Stomach smooth muscle (tissue), 2 donors: ENCODE data around the gene RAI14.

Source experiments
- H3K27ac ChIP-seq: one replicate; pipeline ENCODE4 v1.7.0; 2013; ENCODE audit warnings: mild to moderate bottlenecking, low read length, inconsistent platforms
- H3K27me3 ChIP-seq, 2 donors: one replicate each; pipeline ENCODE4 v1.7.0; 2013; ENCODE audit warnings: low read length in 2 of 2; ENCODE audit not compliant: insufficient read depth in 2 of 2, control insufficient read depth in 1 of 2
- H3K36me3 ChIP-seq, 2 donors: one replicate each; pipeline ENCODE4 v1.7.0; 2013; ENCODE audit warnings: low read length in 2 of 2; ENCODE audit not compliant: control insufficient read depth in 2 of 2, insufficient read depth in 2 of 2
- H3K4me1 ChIP-seq: one replicate; pipeline ENCODE4 v1.7.0; 2013; ENCODE audit warnings: low read length; ENCODE audit not compliant: control insufficient read depth, insufficient read depth
- H3K4me3 ChIP-seq, 2 donors: one replicate each; pipeline ENCODE4 v1.7.0; 2013; ENCODE audit warnings: low read length in 2 of 2
- H3K9ac ChIP-seq, 2 donors: one replicate each; pipeline ENCODE4 v1.7.0; 2013; ENCODE audit warnings: low read length in 2 of 2, mild to moderate bottlenecking in 1 of 2
- H3K9me3 ChIP-seq, 2 donors: one replicate each; pipeline ENCODE4 v1.7.0; 2013; ENCODE audit warnings: low read length in 2 of 2; ENCODE audit not compliant: control insufficient read depth in 2 of 2
- donor health status: healthy.
- donor health status: Pancreatic carcinoma.

Gene RAI14

GRCh38 chr5:34621277-34622097, 34.6 kb upstream of the RAI14 start:
- Histone ChIP-seq H3K4me1 (no peaks in the 10 kb centered on the region), H3K27me3 (no peaks in the 10 kb centered on the region), H3K9me3 (no peaks in the 10 kb centered on the region), H3K9ac (no peak overlapping the region), H3K4me3 (no peak overlapping the region), H3K36me3 (no peaks in the 10 kb centered on the region), H3K27ac (no peak overlapping the region)

- no peaks in the 10 kb centered on the region for H3K4me1 ChIP-seq
- H3K4me3 ChIP-seq, result no peak overlapping the region
- H3K9me3 ChIP-seq, result no peaks in the 10 kb centered on the region
- no peaks in the 10 kb centered on the region for H3K27me3 ChIP-seq
- no peak overlapping the region for H3K9ac ChIP-seq
- H3K36me3 ChIP-seq, result no peaks in the 10 kb centered on the region
- H3K27ac ChIP-seq, result no peak overlapping the region
Observed at GRCh38 chr5:34622098-34622400, 34.1 kb upstream of the RAI14 start.

- Histone ChIP-seq H3K9ac (no peak overlapping the region), H3K9me3 (no peaks in the 10 kb centered on the region), H3K27me3 (no peaks in the 10 kb centered on the region), H3K4me1 (no peaks in the 10 kb centered on the region), H3K36me3 (no peaks in the 10 kb centered on the region), H3K4me3 (no peak overlapping the region), H3K27ac (no peak overlapping the region)
Observed at GRCh38 chr5:34624691-34625090, 31.4 kb upstream of the RAI14 start.

- Histone ChIP-seq H3K9ac (no peak overlapping the region), H3K27ac (no peak overlapping the region)
Observed at GRCh38 chr5:34625246-34625645, 30.9 kb upstream of the RAI14 start.

GRCh38 chr5:34626036-34626435, 30.1 kb upstream of the RAI14 start:
- peaks cover 0 to 3% of the 10 kb centered on the region in 2 donors for H3K9me3 ChIP-seq

More at GRCh38 chr5:34625246-34625645, 30.9 kb upstream of the RAI14 start:
- H3K36me3 ChIP-seq, result no peaks in the 10 kb centered on the region
- H3K27me3 ChIP-seq, result no peaks in the 10 kb centered on the region
- H3K9me3 ChIP-seq, result no peaks in the 10 kb centered on the region
- H3K4me3 ChIP-seq, result no peak overlapping the region
- H3K4me1 ChIP-seq, result no peaks in the 10 kb centered on the region

GRCh38 chr5:34626751-34627150, 29.4 kb upstream of the RAI14 start:
- no peaks in the 10 kb centered on the region for H3K4me1 ChIP-seq
- H3K9ac ChIP-seq, result no peak overlapping the region
- H3K36me3 ChIP-seq, result no peaks in the 10 kb centered on the region
- peaks cover 0 to 5% of the 10 kb centered on the region in 2 donors for H3K9me3 ChIP-seq
- no peak overlapping the region for H3K27ac ChIP-seq
- H3K27me3 ChIP-seq, result no peaks in the 10 kb centered on the region
- no peak overlapping the region for H3K4me3 ChIP-seq

More at GRCh38 chr5:34626036-34626435, 30.1 kb upstream of the RAI14 start:
- Histone ChIP-seq H3K27me3 (no peaks in the 10 kb centered on the region), H3K27ac (no peak overlapping the region), H3K4me1 (no peaks in the 10 kb centered on the region), H3K4me3 (no peak overlapping the region), H3K36me3 (no peaks in the 10 kb centered on the region), H3K9ac (no peak overlapping the region)

GRCh38 chr5:34627794-34628193, 28.3 kb upstream of the RAI14 start:
- H3K9me3 ChIP-seq, result peaks cover 0 to 5% of the 10 kb centered on the region in 2 donors
- no peak overlapping the region for H3K27ac ChIP-seq
- H3K4me3 ChIP-seq, result no peak overlapping the region
- H3K4me1 ChIP-seq, result no peaks in the 10 kb centered on the region
- no peaks in the 10 kb centered on the region for H3K27me3 ChIP-seq
- H3K9ac ChIP-seq, result no peak overlapping the region
- no peaks in the 10 kb centered on the region for H3K36me3 ChIP-seq

- H3K4me3 ChIP-seq, result no peak overlapping the region
- H3K27me3 ChIP-seq, result no peaks in the 10 kb centered on the region
- H3K4me1 ChIP-seq, result no peaks in the 10 kb centered on the region
- H3K9me3 ChIP-seq, result peaks cover 0 to 5% of the 10 kb centered on the region in 2 donors
- H3K36me3 ChIP-seq, result no peaks in the 10 kb centered on the region
- H3K9ac ChIP-seq, result no peak overlapping the region
- H3K27ac ChIP-seq, result no peak overlapping the region
Observed at GRCh38 chr5:34628373-34628772, 27.8 kb upstream of the RAI14 start.

- Histone ChIP-seq H3K4me1 (no peaks in the 10 kb centered on the region), H3K9me3 (peaks cover 0 to 5% of the 10 kb centered on the region in 2 donors), H3K36me3 (no peaks in the 10 kb centered on the region), H3K27ac (no peak overlapping the region), H3K27me3 (no peaks in the 10 kb centered on the region), H3K4me3 (no peak overlapping the region), H3K9ac (no peak overlapping the region)
Observed at GRCh38 chr5:34630596-34630995, 25.5 kb upstream of the RAI14 start.

GRCh38 chr5:34632807-34633422, 23.2 kb upstream of the RAI14 start:
- H3K27ac ChIP-seq, result no peak overlapping the region
- peaks cover 0 to 5% of the 10 kb centered on the region in 2 donors for H3K9me3 ChIP-seq
- H3K27me3 ChIP-seq, result no peaks in the 10 kb centered on the region
- H3K36me3 ChIP-seq, result no peaks in the 10 kb centered on the region
- H3K9ac ChIP-seq, result no peak overlapping the region
- H3K4me1 ChIP-seq, result no peaks in the 10 kb centered on the region
- H3K4me3 ChIP-seq, result no peak overlapping the region
